Neural crest cell (in vitro differentiated cells): ENCODE measurements around the gene SIDT1. TPM values are rescaled to one million over a fixed set of nuclear protein-coding genes. Genes with fewer than 3 reads are reported as not detected.

Experiments
- DNase-seq: peaks from one replicate; pipeline ENCODE4 v3.0.0; 2021; ENCODE audit warnings: low read depth, mixed read lengths, low spot score
- H3K27ac Mint-ChIP-seq: one replicate; pipeline ENCODE4 v1.8.0; 2021; ENCODE audit warnings: mild to moderate bottlenecking, mixed read lengths; ENCODE audit not compliant: unreplicated experiment
- H3K27me3 Mint-ChIP-seq: 2 replicates; pipeline ENCODE4 v1.8.0; 2021; ENCODE audit warnings: low read depth, mild to moderate bottlenecking, mixed read lengths
- H3K36me3 Mint-ChIP-seq: 2 replicates; pipeline ENCODE4 v1.8.0; 2021; ENCODE audit warnings: low read depth, mild to moderate bottlenecking, mixed read lengths
- H3K4me1 Mint-ChIP-seq: 2 replicates; pipeline ENCODE4 v1.8.0; 2021; ENCODE audit warnings: mixed read lengths
- H3K4me3 Mint-ChIP-seq: one replicate; pipeline ENCODE4 v1.8.0; 2021; ENCODE audit warnings: mild to moderate bottlenecking, mixed read lengths
- H3K9me3 Mint-ChIP-seq: 2 replicates; pipeline ENCODE4 v1.8.0; 2021; ENCODE audit warnings: mixed read lengths
- total RNA-seq: library from RNA; stranded (reverse); gene quantifications from 2 replicates; pipeline ENCODE4 v1.2.1, GENCODE V29; 2021
- TF ChIP-seq, protein P1 (sequence below): fragments of 200-600 bp; sonication (generic); conservative IDR thresholded peaks from 2 replicates; pipeline ENCODE4 v1.5.0; 2021; ENCODE audit warnings: antibody characterized with exemption, mild to moderate bottlenecking

Gene SIDT1
- total RNA-seq, 1 donor from 2014 or later = 0.23 TPM

DNA sequence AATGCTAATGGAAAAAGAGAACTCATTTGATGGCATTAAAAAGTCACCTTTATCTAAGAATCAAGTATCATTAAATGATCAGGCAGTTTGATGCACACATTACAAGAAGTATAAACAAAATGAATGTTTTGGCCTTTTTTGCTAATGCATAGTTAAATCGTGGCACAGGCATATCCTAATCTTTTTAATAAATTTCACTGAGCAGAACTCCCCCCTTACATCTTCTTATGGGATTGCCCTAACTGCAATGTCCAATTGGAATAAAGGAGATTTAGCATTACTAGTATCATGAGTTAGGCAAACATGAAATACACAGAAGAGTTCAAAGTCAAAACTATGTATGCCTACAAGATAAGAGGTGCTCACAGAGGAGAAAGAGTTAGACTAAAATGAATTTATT is 131.4 kb downstream of the SIDT1 start:
- TF ChIP-seq, protein P1, sequence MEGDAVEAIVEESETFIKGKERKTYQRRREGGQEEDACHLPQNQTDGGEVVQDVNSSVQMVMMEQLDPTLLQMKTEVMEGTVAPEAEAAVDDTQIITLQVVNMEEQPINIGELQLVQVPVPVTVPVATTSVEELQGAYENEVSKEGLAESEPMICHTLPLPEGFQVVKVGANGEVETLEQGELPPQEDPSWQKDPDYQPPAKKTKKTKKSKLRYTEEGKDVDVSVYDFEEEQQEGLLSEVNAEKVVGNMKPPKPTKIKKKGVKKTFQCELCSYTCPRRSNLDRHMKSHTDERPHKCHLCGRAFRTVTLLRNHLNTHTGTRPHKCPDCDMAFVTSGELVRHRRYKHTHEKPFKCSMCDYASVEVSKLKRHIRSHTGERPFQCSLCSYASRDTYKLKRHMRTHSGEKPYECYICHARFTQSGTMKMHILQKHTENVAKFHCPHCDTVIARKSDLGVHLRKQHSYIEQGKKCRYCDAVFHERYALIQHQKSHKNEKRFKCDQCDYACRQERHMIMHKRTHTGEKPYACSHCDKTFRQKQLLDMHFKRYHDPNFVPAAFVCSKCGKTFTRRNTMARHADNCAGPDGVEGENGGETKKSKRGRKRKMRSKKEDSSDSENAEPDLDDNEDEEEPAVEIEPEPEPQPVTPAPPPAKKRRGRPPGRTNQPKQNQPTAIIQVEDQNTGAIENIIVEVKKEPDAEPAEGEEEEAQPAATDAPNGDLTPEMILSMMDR = no peak
- Mint-ChIP-seq H3K4me1 (no peaks in the 10 kb centered on the region), H3K4me3 (no peak overlapping the region), H3K27ac (no peak overlapping the region), H3K27me3 (no peaks in the 10 kb centered on the region), H3K36me3 (peaks cover 20% of the 10 kb centered on the region), H3K9me3 (no peaks in the 10 kb centered on the region)
- DNase-seq = no peak

DNA sequence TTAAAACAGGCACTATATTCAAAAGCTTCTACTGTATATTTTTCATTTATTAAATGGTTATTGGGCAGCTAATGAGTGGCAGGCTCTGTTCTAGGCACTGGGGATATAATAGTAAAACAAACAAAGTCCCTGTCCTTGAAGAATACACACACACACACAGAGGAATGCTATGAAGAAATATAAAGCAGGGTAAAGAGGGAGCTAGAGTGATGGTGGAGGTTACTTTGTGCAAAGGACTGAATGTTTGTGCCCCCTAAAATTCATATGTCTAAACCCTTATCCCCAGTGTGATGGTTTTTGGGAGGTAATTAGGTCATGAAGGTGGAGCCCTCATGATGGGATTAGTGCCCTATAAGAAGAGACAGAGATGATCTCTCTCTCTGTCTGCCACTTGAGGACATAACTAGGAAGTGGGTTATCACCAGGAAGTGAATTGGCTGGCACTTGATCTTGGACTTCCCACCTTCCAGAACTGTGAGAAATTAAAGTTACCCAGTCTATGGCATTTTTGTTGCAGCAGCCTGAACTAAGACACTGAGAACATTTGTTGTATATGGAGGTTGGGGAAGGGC is 132.3 kb downstream of the SIDT1 start:
- H3K4me3 Mint-ChIP-seq = no peak overlapping the region
- TF ChIP-seq, protein P1 = no peak
- H3K4me1 Mint-ChIP-seq = no peaks in the 10 kb centered on the region
- no peaks in the 10 kb centered on the region for H3K27me3 Mint-ChIP-seq
- DNase-seq = no peak
- H3K9me3 Mint-ChIP-seq = no peaks in the 10 kb centered on the region
- H3K27ac Mint-ChIP-seq = no peak overlapping the region
- peaks cover 12% of the 10 kb centered on the region for H3K36me3 Mint-ChIP-seq

DNA sequence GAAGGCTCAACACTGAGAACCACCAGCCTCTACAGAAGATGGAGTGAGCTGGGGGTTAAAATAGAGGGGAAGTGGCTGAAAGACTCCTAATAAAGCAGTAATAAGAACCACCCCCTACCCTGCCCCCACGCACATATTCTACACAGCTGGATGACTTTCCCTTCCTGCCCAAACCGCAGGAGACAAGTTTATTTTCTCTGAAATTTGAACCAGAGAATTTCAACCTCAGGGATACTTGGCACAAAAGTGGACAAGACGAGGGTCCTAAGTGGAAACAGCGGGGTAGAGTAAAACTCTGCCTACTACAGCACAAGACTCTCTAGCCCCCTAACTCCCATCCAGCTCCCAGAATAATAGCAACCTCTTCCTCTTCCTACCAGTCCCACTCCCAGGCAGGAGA is 135.7 kb downstream of the SIDT1 start:
- no peaks in the 10 kb centered on the region for H3K27me3 Mint-ChIP-seq
- H3K27ac Mint-ChIP-seq = no peak overlapping the region

DNA sequence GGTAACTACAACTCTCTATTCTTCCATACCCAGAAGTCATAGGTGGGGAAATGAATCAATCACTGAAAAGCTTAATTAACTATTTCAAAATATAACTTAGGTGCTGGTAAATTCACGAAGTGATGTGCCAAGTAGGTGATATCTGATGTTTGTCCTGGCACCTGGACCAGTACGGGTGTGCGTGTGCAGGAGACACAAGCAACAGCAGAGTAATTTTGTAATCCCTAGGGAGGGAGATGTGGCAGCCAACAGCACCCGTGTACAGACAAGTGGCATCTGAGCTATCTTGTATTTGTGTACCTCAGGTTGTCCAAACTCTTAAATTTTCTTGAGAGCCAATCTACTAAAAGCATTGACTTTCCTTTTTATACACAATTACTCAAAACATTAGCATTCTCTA is 141.2 kb downstream of the SIDT1 start:
- H3K9me3 Mint-ChIP-seq = no peaks in the 10 kb centered on the region
- no peak for DNase-seq
- TF ChIP-seq, protein P1 = no peak
- no peak overlapping the region for H3K27ac Mint-ChIP-seq
- H3K4me3 Mint-ChIP-seq = no peak overlapping the region
- H3K27me3 Mint-ChIP-seq = no peaks in the 10 kb centered on the region
- peaks cover 12% of the 10 kb centered on the region for H3K36me3 Mint-ChIP-seq
- no peaks in the 10 kb centered on the region for H3K4me1 Mint-ChIP-seq

More for the DNA sequence above, 135.7 kb downstream of the SIDT1 start:
- Mint-ChIP-seq H3K9me3 (no peaks in the 10 kb centered on the region), H3K4me1 (no peaks in the 10 kb centered on the region), H3K36me3 (no peaks in the 10 kb centered on the region), H3K4me3 (no peak overlapping the region)
- TF ChIP-seq, protein P1 = no peak
- DNase-seq = no peak

DNA sequence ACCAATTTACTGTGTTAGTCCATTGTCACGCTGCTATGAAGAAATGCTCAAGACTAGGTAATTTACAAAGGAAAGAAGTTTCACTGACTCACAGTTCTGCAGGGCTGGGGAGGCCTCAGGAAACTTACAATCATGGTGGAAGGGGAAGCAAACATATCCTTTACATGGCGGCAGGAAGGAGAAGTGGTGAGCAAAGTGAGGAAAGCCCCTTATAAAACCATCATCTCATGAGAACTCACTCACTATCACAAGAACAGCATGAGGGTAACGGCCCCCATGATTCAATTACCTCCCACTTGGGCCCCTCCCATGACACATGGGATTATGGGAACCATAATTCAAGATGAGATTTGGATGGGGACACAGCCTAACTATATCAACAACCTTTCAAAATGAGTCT is 143.9 kb downstream of the SIDT1 start:
- Mint-ChIP-seq H3K9me3 (peaks cover 3% of the 10 kb centered on the region), H3K36me3 (peaks cover 23% of the 10 kb centered on the region), H3K27ac (no peak overlapping the region), H3K27me3 (no peaks in the 10 kb centered on the region), H3K4me1 (no peaks in the 10 kb centered on the region), H3K4me3 (no peak overlapping the region)
- DNase-seq = no peak
- TF ChIP-seq, protein P1 = no peak
